ENCODE data around the gene BIRC2. TPM values are rescaled to one million over a fixed set of nuclear protein-coding genes. Genes with fewer than 3 reads are reported as not detected.

BIRC2 gene
- total and polyA plus RNA-seq, 2 of the 4 experiments (the other 2 are of a cell fraction) = 48.0 to 204 TPM

GRCh38 chr11:102305352-102306047 lies 41.5 kb upstream of the BIRC2 start:
- no peak overlapping the region for H2BK120ac ChIP-seq (ENCODE audit: low read depth, low read length)
- no peak overlapping the region for H2BK15ac ChIP-seq (ENCODE audit: low read depth, low read length)
- H3K4me2 ChIP-seq (ENCODE audit: low read depth, low read length) = no peak overlapping the region
- dilution Hi-C loops (cut with HindIII; ENCODE audit: low sequenced_read_pairs, unreplicated experiment) = no loop called here
- no peaks in the 10 kb centered on the region for H3K4me1 ChIP-seq (ENCODE audit: control insufficient read depth, insufficient read depth, low read length)
- no peaks in the 10 kb centered on the region for H3K36me3 ChIP-seq (ENCODE audit: control insufficient read depth, insufficient read depth, low read length)
- H2AFZ ChIP-seq (replicated peaks; ENCODE audit: low read length, poor library complexity) = no peak overlapping the region
- H3K14ac ChIP-seq (replicated peaks; ENCODE audit: low read depth, low read length) = no peak overlapping the region
- no peak overlapping the region for H3K4me3 ChIP-seq (ENCODE audit: insufficient read depth, low read depth, low read length)
- no peak overlapping the region for H3K18ac ChIP-seq (ENCODE audit: low read depth, low read length)
- H3K9me3 ChIP-seq (ENCODE audit: control insufficient read depth, insufficient read depth, low read length) = peaks cover 8% of the 10 kb centered on the region
- H3K23ac ChIP-seq (ENCODE audit: low read depth, low read length) = no peak overlapping the region
- H2BK5ac ChIP-seq (ENCODE audit: low read depth, low read length, poor library complexity, severe bottlenecking) = no peak overlapping the region
- no peak overlapping the region for H2AK9ac ChIP-seq (replicated peaks; ENCODE audit: low read depth, low read length, poor library complexity)
- H3K56ac ChIP-seq (ENCODE audit: extremely low read depth, insufficient read depth, low read length) = no peak overlapping the region
- no peak overlapping the region for H2BK20ac ChIP-seq (ENCODE audit: low read depth, low read length)
- in situ Hi-C loops (cut with MboI; ENCODE audit: low sequenced_read_pairs) = no loop called here
- no peak overlapping the region for H4K5ac ChIP-seq (ENCODE audit: low read depth, low read length)
- ChIA-PET POLR2A (ENCODE audit: unreplicated experiment) (no interaction called here), CTCF (interaction anchor here (1.0 to 1.8 kb wide), 2 partner anchors 12 to 16 kb away, joined by 3 to 6 read pairs; no protein-coding TSS in a partner anchor)
- ATAC-seq (ENCODE audit: low read depth) (no peak), DNase-seq (no peak)
- H3K4ac ChIP-seq (ENCODE audit: low read depth, low read length) = no peak overlapping the region
- intact Hi-C loops (cut with micrococcal nuclease) = no loop called here
- no peak overlapping the region for H4K91ac ChIP-seq (ENCODE audit: insufficient read depth, low read depth, low read length)
- no peak overlapping the region for H3K9ac ChIP-seq (ENCODE audit: low read depth, low read length)
- peaks cover 3% of the 10 kb centered on the region; the same call in 1 of the 2 replicates for H3K9me1 ChIP-seq (ENCODE audit: insufficient read depth, low read length)
- BruUV-seq (replicated peaks) = no TSS peak
- no peak overlapping the region for H2AK5ac ChIP-seq (ENCODE audit: low read depth, low read length)
- no peaks in the 10 kb centered on the region; a peak in 1 of 4 replicates for H3K79me1 ChIP-seq (ENCODE audit: low read depth in 1 of 2, low read length in 2 of 2)
- no peak overlapping the region for H4K8ac ChIP-seq (ENCODE audit: low read depth in 2 of 2, low read length in 2 of 2)
- no peak overlapping the region for H3K27ac ChIP-seq (ENCODE audit: insufficient read depth, low read length)
- no CpG with 5 or more reads among the region's 3 CpGs for WGBS, 2 experiments (ENCODE audit: extremely low coverage in 2 of 2, insufficient read length in 1 of 2)
- TF ChIP-seq MAFK (IDR thresholded peaks at IDR 0.05; ENCODE audit: low read depth, low read length) (peak; percentile 81), CTCF (conservative IDR thresholded peaks at IDR 0.05; ENCODE audit: low read depth, low read length) (no peak)
- H3K27me3 ChIP-seq (ENCODE audit: control insufficient read depth, insufficient read depth, low read length) = no peaks in the 10 kb centered on the region
- no peaks in the 10 kb centered on the region for H4K20me1 ChIP-seq (ENCODE audit: insufficient read depth, low read length)
